ENCODE data around the gene EPS8.

DNA sequence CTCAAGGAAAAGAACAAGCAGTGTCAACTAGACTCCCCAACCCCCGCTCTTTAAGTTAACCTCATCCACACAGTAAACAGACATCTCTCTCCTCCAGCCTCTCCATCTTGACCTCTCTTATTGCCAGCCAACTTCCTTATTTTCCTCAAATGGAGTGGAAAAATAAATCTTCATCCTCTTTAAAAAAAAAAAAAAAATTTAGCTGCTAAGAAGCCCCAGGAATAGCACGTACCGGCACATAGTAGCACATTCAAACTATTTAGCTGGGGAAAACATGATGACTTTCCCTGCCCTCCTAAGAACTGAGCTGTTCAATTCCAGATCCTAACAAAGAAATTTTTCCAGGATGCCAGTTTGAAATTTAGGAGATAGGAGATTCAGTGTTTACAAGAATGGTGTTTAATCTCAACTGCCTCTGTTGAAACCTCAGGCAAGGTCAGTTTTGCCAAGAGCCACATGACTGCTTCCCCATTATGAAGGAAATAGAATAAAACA is 90.8 kb downstream of the EPS8 start:
- TF ChIP-seq, protein P1, sequence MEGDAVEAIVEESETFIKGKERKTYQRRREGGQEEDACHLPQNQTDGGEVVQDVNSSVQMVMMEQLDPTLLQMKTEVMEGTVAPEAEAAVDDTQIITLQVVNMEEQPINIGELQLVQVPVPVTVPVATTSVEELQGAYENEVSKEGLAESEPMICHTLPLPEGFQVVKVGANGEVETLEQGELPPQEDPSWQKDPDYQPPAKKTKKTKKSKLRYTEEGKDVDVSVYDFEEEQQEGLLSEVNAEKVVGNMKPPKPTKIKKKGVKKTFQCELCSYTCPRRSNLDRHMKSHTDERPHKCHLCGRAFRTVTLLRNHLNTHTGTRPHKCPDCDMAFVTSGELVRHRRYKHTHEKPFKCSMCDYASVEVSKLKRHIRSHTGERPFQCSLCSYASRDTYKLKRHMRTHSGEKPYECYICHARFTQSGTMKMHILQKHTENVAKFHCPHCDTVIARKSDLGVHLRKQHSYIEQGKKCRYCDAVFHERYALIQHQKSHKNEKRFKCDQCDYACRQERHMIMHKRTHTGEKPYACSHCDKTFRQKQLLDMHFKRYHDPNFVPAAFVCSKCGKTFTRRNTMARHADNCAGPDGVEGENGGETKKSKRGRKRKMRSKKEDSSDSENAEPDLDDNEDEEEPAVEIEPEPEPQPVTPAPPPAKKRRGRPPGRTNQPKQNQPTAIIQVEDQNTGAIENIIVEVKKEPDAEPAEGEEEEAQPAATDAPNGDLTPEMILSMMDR (IDR thresholded peaks at IDR 0.05), result no peak
- TF ChIP-seq POLR2AphosphoS5 (IDR thresholded peaks at IDR 0.05) (no peak), POLR2A (IDR thresholded peaks at IDR 0.05) (no peak)

Measured in gastroesophageal sphincter (tissue), 3 donors.